DMS53 treated with DMSO at 0.1 percent for 48 hours (cell line): Measurements from ENCODE around the gene NRCAM.

Source experiments
- DNase-seq: peaks from one replicate; lab custom pipeline; 2025; ENCODE audit not compliant: unreplicated experiment; lab: John Stamatoyannopoulos, UW

NRCAM gene

DNA sequence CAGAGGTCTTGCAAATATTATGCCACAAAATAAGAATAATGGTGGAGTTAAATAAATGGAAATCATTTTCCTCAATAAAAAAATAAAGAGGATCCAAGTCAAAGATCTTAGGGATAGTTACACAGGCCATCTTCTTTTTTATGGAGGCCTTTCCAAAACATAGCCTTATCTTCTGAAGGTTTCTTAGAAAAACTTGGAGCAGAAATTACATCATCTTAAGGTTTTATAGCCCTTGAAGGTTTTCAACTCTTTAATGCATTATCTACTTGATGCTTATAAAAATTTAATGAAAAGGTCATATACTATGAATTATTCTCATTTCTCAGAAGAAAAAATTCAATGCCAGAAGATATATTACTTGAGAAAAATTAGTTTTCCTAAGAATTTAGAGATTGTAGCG lies 231.8 kb downstream of the NRCAM start:
- DNase-seq, result no peak

GRCh38 chr7:108222236-108222892 lies 233.9 kb downstream of the NRCAM start:
- no peak for DNase-seq

DNA sequence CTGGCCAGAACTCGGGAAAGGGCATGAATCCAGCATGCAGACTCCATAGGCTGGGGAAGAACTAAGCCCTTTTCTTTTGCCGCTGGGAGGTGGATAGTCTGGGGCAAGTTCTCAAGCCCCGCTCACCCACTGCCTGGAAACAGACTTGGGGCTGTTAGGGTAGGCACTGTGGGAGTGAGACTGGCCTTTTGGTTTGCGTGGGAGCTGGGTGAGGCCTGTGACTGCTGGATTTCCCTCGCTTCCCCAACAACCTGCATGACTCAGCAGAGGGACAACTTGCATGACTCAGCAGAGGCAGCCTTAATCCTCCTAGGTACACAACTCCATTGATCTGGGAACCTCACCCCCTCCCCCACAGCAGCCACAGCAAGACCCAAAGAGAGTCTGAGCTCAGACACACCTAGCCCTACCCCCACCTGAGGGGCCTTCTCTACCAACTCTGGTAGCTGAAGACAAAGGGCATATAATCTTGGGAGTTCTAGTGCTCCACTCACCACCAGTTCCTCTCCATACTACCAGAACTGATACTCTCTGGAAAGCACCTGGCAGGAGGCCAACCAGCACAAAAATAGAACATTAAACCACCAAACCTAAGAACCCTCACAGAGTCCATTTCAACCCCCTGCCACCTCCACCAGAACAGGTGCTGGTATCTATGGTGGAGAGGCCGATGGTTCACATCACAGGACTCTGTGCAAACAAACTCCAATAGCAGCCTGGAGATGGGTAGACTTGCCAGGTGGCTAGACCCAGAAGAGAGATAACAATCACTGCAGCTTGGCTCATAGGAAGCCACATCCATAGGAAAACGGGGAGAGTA lies 244.6 kb downstream of the NRCAM start:
- DNase-seq, result peak; percentile 95

GRCh38 chr7:108210796-108211195 lies 245.4 kb downstream of the NRCAM start:
- DNase-seq, result no peak

GRCh38 chr7:108205311-108205710 lies 250.9 kb downstream of the NRCAM start:
- no peak for DNase-seq

DNA sequence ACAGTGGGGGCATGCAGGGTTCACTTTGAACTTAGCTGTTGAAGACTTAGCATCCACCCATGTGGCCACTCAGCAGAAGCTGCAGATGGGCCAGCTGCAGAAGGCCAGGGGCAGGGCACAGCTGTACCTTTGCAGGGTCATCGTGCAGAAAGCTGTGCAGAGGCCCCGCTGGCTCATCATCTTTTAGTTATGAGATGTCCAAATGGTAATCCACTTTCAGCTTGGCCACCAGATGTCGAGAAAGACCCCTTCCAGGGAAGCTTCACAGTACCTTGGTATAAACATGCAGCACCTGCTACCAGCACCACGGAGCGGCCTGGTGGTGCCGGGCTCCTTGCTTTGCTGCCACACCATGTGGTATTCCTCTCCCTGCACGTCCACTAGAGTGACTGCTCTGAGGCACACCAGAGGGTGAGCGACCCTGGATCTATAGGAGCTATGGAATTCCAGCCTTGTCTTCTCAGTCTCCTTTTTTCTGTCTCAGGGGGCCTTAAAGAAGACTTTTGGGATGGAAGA lies 251.9 kb downstream of the NRCAM start:
- DNase-seq, result no peak

GRCh38 chr7:108203537-108203936 lies 252.7 kb downstream of the NRCAM start:
- peak; percentile 16 for DNase-seq

- no peak for DNase-seq
These were observed 253.5 kb downstream of the NRCAM start for GRCh38 chr7:108202743-108203142.

GRCh38 chr7:108201766-108202165 lies 254.5 kb downstream of the NRCAM start:
- no peak for DNase-seq

- no peak for DNase-seq
These were observed 255.9 kb downstream of the NRCAM start for GRCh38 chr7:108200326-108200725.

DNA sequence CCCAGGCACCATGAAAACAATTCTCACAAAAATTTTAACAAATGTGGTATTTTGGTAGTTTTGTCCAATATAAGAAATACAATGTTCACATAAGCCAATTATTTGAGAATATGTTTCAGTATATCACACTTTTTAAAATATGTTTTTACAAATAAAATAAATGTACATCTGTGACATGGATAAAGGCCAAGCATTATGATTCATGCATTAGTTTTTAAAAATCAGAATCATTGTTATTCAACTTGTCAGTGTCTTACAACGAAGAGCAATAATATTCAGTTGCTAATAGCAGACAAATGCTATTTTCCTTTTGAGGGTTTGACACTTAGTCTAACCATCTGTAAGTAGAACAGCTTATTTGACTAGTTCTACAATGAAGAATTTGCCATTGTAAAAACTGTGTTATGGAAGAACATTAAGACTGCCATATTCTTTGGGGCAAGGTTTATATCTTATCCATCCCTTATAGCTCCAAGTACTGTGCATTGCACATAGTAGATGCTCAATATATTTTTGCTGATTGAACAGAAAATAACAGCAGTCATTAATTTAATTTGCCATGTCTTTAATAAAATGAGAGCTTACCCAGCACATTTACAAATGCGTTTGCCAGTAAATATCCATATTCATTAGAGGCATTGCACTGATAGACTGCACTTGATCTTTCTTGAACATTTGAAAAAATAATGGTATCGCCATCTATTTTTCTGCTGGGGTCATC lies 258.7 kb downstream of the NRCAM start:
- no peak for DNase-seq

GRCh38 chr7:108196004-108196403 lies 260.2 kb downstream of the NRCAM start:
- DNase-seq, result no peak

DNA sequence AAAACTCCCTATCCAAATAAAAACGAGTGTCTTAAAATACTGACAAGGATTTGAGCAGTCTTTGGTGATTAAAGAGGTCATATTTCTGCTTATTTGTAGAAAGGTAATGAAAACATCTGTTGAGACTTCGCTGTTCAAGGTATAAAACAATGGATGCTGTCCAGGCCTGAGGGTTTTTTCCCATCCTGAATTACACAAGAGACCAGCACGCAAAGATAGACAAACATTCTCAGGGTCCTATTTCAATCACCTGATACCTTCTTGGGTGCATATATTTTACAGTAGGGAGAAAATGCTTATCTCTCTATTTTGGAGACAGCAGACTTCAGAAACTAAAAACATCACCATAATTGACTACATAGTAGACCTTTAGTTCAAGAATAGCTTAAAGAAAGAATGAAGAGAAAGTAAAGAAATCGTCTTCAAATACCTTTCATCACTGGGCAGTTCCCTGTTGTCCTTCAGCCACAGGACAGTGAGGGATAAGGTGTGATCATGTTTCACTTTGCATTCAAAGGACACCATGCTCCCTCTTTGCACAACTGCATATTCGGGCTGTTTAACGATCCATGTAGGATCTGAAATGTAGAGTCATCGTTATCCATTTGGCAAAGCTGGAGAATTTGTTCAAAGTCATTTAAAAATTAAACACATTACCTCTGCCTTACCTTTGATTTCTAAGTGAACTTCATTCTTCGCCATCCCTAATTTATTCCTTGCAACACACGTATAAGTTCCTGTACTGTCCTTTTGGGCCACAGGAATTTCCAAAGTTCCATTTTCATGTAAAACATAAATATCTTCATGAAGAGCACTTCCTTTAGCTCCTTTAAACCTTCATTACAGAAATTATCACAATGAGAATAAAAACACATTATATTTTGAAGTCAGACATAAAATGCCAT lies 262.4 kb downstream of the NRCAM start:
- no peak for DNase-seq

DNA sequence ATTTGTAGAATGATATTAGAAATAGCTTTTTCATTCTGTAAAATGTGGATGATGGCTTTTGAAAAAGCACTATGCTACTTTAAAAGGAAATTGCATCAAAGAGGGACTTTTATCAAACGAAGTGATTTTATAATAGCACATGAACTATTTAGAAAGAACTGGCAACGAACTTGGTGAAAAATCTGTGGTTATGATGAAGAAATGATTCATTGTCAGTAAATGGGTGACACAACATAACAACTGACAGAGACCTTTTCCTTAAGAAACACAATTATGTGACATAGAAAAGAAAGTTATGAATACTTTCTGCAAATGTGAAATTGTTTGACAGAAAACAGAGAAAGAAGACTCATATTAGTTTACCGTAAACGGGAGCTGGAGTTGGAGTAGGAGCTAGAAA lies 265.3 kb downstream of the NRCAM start:
- no peak for DNase-seq

DNA sequence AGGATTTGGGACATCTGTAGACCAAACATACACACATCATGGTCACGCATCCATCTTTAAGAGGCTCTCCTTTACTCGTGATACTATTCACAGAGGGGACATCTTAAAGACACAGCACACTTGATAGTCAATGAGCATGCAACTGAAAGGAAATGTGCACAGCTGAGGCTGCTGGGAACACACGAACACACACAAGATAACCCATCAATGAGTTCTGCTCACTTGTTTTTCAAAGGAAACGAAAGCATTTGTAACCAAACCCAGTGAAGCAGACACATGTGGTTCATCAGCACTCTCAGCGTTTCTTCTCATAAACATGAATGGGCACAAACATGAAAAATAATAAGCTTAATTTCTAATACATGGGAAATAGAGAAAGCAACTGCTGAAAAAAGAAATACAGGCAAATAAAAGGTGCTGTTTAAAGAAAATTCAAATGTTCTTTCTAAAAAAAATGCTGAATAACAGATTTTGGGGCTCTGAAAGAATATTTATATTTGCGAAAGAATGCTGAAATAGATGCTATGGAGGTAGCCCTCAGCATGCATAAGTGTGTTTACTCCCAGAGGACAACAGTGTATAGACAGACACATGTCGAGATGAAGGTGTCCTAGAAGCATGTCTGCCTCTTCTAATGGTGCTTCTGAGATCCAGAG lies 266.4 kb downstream of the NRCAM start:
- DNase-seq, result no peak

DNA sequence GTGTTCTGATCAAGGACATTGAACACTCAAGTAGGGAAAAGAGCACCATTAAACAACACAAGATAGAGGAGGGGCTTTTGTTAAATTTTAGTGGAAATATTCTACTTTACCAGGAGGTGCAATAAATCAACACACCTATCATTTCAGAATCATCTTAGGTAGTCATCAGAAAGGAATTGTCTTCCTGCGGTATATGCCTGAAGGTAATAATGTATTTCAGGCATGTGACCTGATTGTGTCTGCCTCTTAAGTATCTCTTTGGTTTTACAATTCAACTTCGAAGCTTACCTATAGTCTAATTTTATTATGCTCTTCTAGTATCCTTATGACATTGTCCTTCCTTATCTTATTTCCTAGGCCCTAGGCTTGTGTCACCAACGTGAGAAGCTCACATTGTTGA lies 267.5 kb downstream of the NRCAM start:
- DNase-seq, result no peak

DNA sequence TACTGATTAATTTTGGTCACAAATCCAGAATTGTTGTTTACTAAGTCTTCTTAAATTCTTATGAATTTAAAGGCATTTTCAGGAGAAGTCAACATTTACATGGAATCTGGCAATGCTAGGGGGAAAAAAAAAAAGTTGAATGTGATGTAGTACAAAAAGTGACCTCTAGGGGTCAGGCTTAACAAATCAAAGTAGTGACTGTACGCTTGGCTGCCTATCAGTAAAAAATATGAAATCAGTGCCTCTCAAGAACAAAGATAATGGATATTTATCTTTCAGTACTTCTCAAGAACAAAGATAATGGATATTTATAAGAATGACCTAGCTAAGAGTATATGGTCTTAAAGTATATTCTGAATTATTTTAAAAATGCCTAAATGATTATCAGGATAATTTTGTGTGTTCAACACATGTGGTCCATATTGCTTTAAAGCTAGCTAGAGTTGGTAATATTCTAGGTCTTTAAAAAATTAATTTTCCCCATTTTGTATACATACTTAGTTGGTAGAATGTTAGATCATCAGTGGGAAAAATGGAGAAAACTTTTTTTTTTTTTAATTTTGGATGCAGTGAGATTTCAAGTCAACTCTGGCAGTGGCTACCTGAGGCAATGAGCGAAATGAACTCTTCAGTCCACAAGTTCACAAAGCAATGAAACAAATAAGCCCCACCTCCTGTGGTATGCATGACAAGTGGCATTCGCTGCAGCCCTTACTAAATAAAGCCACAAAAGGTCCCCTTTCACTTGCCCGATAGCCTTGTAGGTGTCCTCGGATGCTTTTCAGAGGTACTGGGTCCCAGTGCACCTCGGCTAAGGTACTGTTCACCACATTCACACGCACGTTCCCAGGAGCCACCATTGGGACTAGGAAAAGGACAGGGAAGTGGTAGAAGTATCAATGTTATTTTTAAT lies 274.9 kb downstream of the NRCAM start:
- DNase-seq, result peak; percentile 60

- peak; percentile 95 for DNase-seq
These were observed 277.8 kb downstream of the NRCAM start for GRCh38 chr7:108178398-108178797.

GRCh38 chr7:108171164-108171563 lies 285.1 kb downstream of the NRCAM start:
- DNase-seq, result no peak
